Neural cell (in vitro differentiated cells): ENCODE results near the gene ODAD4.

Experiments
- CTCF ChIP-seq: fragments of 450-650 bp; IDR thresholded peaks from 2 replicates; pipeline ENCODE4 v1.5.1; 2014; ENCODE audit warnings: antibody characterized with exemption, mild to moderate bottlenecking, moderate library complexity; ENCODE audit not compliant: poor library complexity, severe bottlenecking
- EZH2 ChIP-seq: fragments of 200-600, 300-800 bp; shearing (Covaris generic), sonication (generic); IDR thresholded peaks from 2 replicates; pipeline ENCODE4 v1.6.1; 2014; ENCODE audit warnings: antibody characterized with exemption, low read length, borderline replicate concordance, mild to moderate bottlenecking; ENCODE audit not compliant: insufficient read depth, poor library complexity, severe bottlenecking
- POLR2AphosphoS5 ChIP-seq: IDR thresholded peaks from 2 replicates; pipeline ENCODE4 v1.6.1; 2012
- RAD21 ChIP-seq: fragments of 450-650 bp; conservative IDR thresholded peaks from 2 replicates; pipeline ENCODE4 v1.6.1; 2014; ENCODE audit warnings: antibody characterized with exemption, mild to moderate bottlenecking, moderate library complexity
- TF ChIP-seq, protein P1 (sequence below): IDR thresholded peaks from 2 replicates; pipeline ENCODE4 v1.6.1; 2012; ENCODE audit warnings: borderline replicate concordance

GRCh38 chr17:41888332-41888965 is 42.0 kb upstream of the ODAD4 start:
- no peak for TF ChIP-seq CTCF
- TF ChIP-seq POLR2AphosphoS5: no peak
- TF ChIP-seq RAD21: no peak
- TF ChIP-seq EZH2: no peak
- TF ChIP-seq, protein P1, sequence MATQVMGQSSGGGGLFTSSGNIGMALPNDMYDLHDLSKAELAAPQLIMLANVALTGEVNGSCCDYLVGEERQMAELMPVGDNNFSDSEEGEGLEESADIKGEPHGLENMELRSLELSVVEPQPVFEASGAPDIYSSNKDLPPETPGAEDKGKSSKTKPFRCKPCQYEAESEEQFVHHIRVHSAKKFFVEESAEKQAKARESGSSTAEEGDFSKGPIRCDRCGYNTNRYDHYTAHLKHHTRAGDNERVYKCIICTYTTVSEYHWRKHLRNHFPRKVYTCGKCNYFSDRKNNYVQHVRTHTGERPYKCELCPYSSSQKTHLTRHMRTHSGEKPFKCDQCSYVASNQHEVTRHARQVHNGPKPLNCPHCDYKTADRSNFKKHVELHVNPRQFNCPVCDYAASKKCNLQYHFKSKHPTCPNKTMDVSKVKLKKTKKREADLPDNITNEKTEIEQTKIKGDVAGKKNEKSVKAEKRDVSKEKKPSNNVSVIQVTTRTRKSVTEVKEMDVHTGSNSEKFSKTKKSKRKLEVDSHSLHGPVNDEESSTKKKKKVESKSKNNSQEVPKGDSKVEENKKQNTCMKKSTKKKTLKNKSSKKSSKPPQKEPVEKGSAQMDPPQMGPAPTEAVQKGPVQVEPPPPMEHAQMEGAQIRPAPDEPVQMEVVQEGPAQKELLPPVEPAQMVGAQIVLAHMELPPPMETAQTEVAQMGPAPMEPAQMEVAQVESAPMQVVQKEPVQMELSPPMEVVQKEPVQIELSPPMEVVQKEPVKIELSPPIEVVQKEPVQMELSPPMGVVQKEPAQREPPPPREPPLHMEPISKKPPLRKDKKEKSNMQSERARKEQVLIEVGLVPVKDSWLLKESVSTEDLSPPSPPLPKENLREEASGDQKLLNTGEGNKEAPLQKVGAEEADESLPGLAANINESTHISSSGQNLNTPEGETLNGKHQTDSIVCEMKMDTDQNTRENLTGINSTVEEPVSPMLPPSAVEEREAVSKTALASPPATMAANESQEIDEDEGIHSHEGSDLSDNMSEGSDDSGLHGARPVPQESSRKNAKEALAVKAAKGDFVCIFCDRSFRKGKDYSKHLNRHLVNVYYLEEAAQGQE: no peak
